ENCODE measurements around the gene CDKL4. TPM values are rescaled to one million over a fixed set of nuclear protein-coding genes. Genes with fewer than 3 reads are reported as not detected.

Gene CDKL4
- total RNA-seq, 1 experiment from 2014 or later, result not detected

- BruUV-seq (replicated peaks), result no TSS peak
- intact Hi-C loops (cut with micrococcal nuclease; ENCODE audit: unreplicated experiment), result no loop called here
- no peaks in the 10 kb centered on the region for H4K20me1 ChIP-seq (ENCODE audit: insufficient read depth)
- no peak overlapping the region for H3K4me2 ChIP-seq
- H3K4me1 ChIP-seq (replicated peaks; ENCODE audit: insufficient read depth), result no peaks in the 10 kb centered on the region
- no peak overlapping the region for H2AFZ ChIP-seq
- H3K27ac ChIP-seq, result no peak overlapping the region
- no peak overlapping the region for H3K4me3 ChIP-seq
- ChIA-PET POLR2A (ENCODE audit: unreplicated experiment) (no interaction called here), CTCF (no interaction called here)
- no peaks in the 10 kb centered on the region for H3K9me3 ChIP-seq (ENCODE audit: insufficient read depth, low read depth)
- no peaks in the 10 kb centered on the region for H3K9me2 ChIP-seq (ENCODE audit: insufficient read depth)
- no peaks in the 10 kb centered on the region for H3F3A ChIP-seq (ENCODE audit: insufficient read depth, low read depth)
- H3K79me2 ChIP-seq (ENCODE audit: low read depth), result no peaks in the 10 kb centered on the region
- no peaks in the 10 kb centered on the region for H3K27me3 ChIP-seq (ENCODE audit: insufficient read depth, low read depth)
- no peak for DNase-seq
- no peak for TF ChIP-seq CTCF (conservative IDR thresholded peaks at IDR 0.05)
- TF ChIP-seq EZH2 (IDR thresholded peaks at IDR 0.05; ENCODE audit: low read depth), result no peak
- H3K36me3 ChIP-seq (ENCODE audit: low read depth), result no peaks in the 10 kb centered on the region
Measured at GRCh38 chr2:39171621-39172020, 72.1 kb downstream of the CDKL4 start.

- no peak overlapping the region for H3K4me3 ChIP-seq
- no peaks in the 10 kb centered on the region for H4K20me1 ChIP-seq (ENCODE audit: insufficient read depth)
- no peak overlapping the region for H3K27ac ChIP-seq
- TF ChIP-seq CTCF (conservative IDR thresholded peaks at IDR 0.05) (no peak), EZH2 (IDR thresholded peaks at IDR 0.05; ENCODE audit: low read depth) (no peak)
- H3K4me2 ChIP-seq, result no peak overlapping the region
- no peaks in the 10 kb centered on the region for H3K9me3 ChIP-seq (ENCODE audit: insufficient read depth, low read depth)
- H3K36me3 ChIP-seq (ENCODE audit: low read depth), result no peaks in the 10 kb centered on the region
- no peak overlapping the region for H2AFZ ChIP-seq
- no TSS peak for BruUV-seq (replicated peaks)
- H3K79me2 ChIP-seq (ENCODE audit: low read depth), result no peaks in the 10 kb centered on the region
- H3K4me1 ChIP-seq (replicated peaks; ENCODE audit: insufficient read depth), result no peaks in the 10 kb centered on the region
- no peaks in the 10 kb centered on the region for H3K27me3 ChIP-seq (ENCODE audit: insufficient read depth, low read depth)
- POLR2A ChIA-PET (ENCODE audit: unreplicated experiment), result interaction anchor here (0.6 kb wide), 1 partner anchor 80 kb away, joined by 8 read pairs; no protein-coding TSS in a partner anchor
- H3F3A ChIP-seq (ENCODE audit: insufficient read depth, low read depth), result no peaks in the 10 kb centered on the region
- intact Hi-C loops (cut with micrococcal nuclease; ENCODE audit: unreplicated experiment), result no loop called here
- no peaks in the 10 kb centered on the region for H3K9me2 ChIP-seq (ENCODE audit: insufficient read depth)
- CTCF ChIA-PET, result no interaction called here
- DNase-seq, result no peak
Measured at GRCh38 chr2:39164089-39164488, 79.7 kb downstream of the CDKL4 start.

- Histone ChIP-seq H2AFZ (no peak overlapping the region), H4K20me1 (ENCODE audit: insufficient read depth) (no peaks in the 10 kb centered on the region), H3K36me3 (ENCODE audit: low read depth) (no peaks in the 10 kb centered on the region), H3K27me3 (ENCODE audit: insufficient read depth, low read depth) (no peaks in the 10 kb centered on the region), H3K9me3 (ENCODE audit: insufficient read depth, low read depth) (no peaks in the 10 kb centered on the region), H3K4me1 (replicated peaks; ENCODE audit: insufficient read depth) (no peaks in the 10 kb centered on the region; the same call in 1 of the 2 replicates), H3K9me2 (ENCODE audit: insufficient read depth) (no peaks in the 10 kb centered on the region), H3K4me2 (no peak overlapping the region), H3K79me2 (ENCODE audit: low read depth) (no peaks in the 10 kb centered on the region), H3K4me3 (no peak overlapping the region), H3K27ac (no peak overlapping the region), H3F3A (ENCODE audit: insufficient read depth, low read depth) (no peaks in the 10 kb centered on the region)
- BruUV-seq (replicated peaks), result no TSS peak
- no peak for DNase-seq
- no peak for TF ChIP-seq CTCF (conservative IDR thresholded peaks at IDR 0.05)
- no peak for TF ChIP-seq EZH2 (IDR thresholded peaks at IDR 0.05; ENCODE audit: low read depth)
- POLR2A ChIA-PET (ENCODE audit: unreplicated experiment), result no interaction called here
- CTCF ChIA-PET, result no interaction called here
- intact Hi-C loops (cut with micrococcal nuclease; ENCODE audit: unreplicated experiment), result no loop called here
Measured at GRCh38 chr2:39160982-39161381, 82.8 kb downstream of the CDKL4 start.
